ENCODE data around the gene PKDREJ. TPM values are rescaled to one million over a fixed set of nuclear protein-coding genes. Genes with fewer than 3 reads are reported as not detected.

Gene PKDREJ, protein sequence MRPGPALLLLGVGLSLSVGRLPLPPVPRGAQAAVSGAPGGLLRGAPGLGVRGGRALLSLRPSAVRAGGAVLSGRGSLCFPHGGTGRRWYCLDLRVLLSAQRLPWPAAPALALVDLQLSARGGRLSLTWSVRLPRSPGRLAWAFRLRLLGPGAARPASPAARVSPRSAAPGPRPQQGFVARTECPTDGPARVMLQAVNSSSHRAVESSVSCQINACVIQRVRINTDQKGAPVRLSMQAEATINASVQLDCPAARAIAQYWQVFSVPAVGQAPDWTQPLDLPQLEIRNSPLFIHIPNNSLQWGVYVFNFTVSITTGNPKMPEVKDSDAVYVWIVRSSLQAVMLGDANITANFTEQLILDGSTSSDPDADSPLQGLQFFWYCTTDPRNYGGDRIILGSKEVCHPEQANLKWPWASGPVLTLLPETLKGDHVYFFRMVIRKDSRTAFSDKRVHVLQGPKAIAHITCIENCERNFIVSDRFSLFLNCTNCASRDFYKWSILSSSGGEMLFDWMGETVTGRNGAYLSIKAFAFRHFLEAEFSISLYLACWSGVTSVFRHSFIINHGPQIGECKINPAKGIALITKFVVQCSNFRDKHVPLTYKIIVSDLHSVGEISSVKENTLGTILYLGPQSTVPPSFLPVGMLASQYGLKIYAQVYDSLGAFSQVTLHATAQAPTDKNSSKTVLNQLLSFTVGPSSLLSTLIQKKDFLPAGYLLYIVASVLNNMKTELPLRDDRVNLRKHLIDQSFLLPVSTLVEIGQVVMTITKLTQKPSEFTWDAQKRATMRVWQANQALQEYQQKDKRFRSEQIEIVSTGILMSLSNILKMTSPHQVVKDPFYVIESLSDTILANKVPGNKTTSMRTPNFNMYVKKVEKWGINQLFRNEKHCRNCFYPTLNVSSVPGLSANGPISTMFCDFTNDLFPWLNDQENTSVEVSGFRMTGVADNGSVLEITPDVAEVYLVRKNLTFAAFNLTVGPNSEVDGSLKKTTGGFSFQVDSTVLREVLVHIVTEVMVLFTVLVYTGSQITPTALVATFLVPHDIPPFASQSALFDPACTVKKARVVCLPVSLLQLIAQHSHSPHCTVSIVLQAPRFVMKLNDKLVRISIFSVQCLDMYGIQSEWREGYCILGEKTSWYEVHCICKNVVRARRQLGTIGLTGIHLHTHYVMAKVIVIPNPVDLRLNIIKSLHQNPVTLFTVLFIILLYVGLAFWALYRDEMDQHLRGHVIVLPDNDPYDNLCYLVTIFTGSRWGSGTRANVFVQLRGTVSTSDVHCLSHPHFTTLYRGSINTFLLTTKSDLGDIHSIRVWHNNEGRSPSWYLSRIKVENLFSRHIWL (N-terminal part only)
- total RNA-seq, result under 0.01 TPM in 1 of 2 replicates, not detected in the other

DNA sequence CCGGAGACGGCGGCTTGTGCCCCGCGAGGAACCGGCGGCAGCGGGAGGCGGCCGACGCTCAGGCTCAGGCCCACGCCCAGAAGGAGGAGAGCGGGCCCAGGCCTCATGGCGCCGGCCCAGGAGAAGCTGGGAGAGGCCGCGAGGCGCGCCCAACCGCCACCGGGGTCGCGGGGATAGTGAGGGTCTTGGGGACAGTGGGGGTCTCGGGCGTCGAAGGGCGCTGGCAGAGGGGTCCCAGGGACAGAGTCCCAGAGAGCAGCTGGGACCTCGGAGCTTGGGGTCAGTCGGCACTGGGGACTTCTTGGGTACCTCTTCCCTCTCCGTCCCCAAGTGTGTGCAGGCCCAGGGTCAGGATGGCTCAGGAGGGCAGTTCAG, at the start of gene PKDREJ:
PKDREJ (minus strand) TSS at position 128 of the 375 bp plus-strand sequence; CDS start at position 107, 21 bp downstream.

DNA sequence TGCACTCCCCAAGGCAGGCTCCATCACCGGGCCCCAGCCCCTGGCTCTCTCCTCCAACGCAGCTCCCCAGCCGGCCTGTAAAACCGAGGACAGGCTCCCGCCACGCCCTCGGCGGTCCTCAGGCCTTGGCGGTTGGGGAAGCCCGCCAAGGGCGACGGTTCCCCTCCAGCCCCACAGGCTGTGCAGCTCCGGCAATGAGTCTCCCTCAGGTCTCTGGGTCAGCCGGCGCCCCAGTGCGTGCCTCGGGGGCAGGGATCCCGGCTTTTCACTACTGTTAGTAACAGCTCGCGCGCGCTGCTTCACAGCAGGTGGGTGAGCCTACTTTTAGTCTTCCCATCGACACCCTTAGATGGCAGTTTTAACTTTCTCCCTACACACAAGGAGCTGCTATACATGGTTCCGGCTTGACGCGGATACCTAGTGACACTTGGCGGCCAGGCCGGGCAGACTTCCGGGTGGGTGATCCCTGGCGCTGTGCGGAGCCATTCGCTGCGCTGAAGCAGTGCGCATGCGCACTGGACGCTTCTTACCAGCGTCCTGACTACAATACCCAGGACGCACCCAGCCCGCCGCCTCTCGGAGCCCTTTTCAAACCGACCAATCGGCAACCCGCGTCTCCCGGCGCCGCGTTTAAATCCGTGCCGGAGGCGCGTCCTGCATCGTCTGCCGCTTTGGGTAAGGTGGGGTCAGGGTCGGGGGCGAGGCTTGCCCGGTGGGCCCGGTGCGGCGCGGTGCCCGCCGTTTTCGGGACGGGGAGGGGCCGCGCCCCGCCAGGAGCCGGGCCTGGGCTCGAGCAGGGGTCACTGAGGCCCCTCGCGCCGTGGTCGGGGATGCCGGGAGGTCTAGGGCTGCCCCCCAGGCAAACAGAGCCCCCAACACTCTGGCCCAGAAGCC, 33.4 kb upstream of the PKDREJ start, which contains the start of gene GTSE1:
GTSE1 (plus strand) TSS at position 614 of the 894 bp plus-strand sequence. CDS start 531 bp downstream, outside the sequence.

GRCh38 chr22:46267431-46268279, 4.5 kb upstream of the PKDREJ start, which contains the start of gene TTC38:
TSS of gene TTC38 (plus strand) at chr22:46268008. CDS start at chr22:46268040, 32 bp downstream.

DNA sequence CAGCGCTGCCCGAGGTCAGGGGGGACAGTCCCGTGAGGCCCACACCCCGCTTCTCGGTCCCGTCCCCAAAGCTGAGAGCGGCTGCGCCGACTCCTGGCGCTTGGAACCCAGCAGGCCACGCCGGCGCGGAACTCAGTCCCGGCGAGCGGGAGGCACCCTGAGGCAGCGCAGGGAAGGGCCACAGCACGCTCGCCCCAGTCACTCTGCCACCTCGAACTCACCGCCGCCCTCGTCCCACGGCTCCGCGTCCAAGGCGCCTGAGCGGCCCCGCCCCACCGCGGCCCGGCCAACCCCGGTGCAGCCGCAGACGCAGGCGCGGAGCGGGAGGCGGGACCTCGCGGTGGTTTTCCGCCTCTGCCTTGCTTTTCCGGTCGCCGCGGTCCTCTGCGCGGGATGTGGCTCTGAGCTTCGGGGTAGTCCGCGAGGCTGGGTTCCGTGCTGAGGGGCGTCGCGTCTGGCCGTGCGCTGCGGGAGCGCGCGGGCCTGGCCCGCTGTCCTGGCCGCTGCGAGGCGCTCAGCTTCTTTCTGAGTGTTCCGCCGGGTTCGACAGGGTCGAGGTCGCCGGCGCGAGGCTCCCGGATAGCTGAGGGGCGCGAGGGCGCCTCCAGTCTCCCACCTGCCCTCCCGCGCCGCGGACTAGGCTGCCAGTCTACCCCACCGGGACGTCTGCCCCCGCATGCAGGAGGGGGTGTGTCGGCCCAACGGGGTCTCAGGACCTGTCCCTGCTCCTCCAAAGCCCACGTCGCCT, 12.9 kb downstream of the PKDREJ start, which contains the start of gene CDPF1:
CDPF1 (minus strand) TSS at position 259 of the 748 bp plus-strand sequence. CDS start 2,009 bp downstream, outside the sequence.

Other genes with a start within 250 kb of the PKDREJ start
- gene PPARA, start 112.8 kb downstream of the PKDREJ start, total RNA-seq, result 9.1 and 15.8 TPM in 2 replicates
- gene CDPF1, start 13.1 kb downstream of the PKDREJ start, total RNA-seq, result 8.4 and 8.6 TPM in 2 replicates
- gene TTC38, start 4.7 kb upstream of the PKDREJ start, total RNA-seq, result 10.1 and 14.2 TPM in 2 replicates
- gene GTSE1, start 33.5 kb upstream of the PKDREJ start, total RNA-seq, result 3.3 and 11.1 TPM in 2 replicates
- 21.1 and 27.0 TPM in 2 replicates for gene TRMU, start 72.4 kb upstream of the PKDREJ start, total RNA-seq